ENCODE data around the gene PKD1. TPM values are rescaled to one million over a fixed set of nuclear protein-coding genes. Genes with fewer than 3 reads are reported as not detected.

The PKD1 gene
- total RNA-seq, 1 donor from 2014 or later = 85.8 TPM

GRCh38 chr16:2171601-2172178 is 36.0 kb upstream of the PKD1 start:
- no peak for DNase-seq (ENCODE audit: missing footprints)
- no peak for ATAC-seq
- intact Hi-C loops (cut with DNase I) = no loop called here

DNA sequence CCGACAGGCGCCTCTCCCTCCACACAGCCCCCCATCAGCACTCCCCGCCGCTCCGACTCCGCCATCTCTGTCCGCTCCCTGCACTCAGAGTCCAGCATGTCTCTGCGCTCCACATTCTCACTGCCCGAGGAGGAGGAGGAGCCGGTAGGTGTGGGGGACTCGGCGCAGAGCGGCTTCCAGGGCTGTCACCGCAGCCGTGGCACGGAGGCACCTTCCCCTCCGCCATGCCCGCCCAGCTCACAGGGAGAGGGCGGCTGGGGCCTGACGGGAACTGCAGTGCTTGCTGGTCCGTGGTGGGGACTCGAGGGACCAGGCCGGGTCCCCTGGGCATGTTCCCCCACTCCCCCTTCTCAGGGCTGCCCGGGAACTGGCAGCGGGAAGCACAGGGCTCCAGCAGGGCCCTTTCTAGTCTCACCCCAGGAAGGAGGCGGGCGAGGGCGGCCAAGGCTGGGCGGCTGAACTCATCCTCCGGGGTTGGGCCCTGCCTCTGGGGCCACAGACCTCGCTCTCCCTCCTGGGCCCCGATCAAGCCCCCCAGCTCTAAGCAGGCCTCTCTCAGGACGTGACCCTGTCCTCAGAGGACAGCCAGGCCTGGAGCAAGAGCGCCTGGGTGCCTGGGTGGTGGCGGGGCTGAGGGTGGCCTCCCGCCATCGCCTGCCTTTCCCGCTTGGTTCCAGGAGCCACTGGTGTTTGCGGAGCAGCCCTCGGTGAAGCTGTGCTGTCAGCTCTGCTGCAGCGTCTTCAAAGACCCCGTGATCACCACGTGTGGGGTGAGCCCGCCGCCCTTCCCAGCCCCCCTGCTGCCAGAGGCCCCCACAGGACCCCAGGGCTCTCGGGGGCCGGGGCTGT is 35.1 kb upstream of the PKD1 start:
- DNase-seq (ENCODE audit: missing footprints) (no peak), ATAC-seq (no peak)
- intact Hi-C loops (cut with DNase I) = no loop called here

DNA sequence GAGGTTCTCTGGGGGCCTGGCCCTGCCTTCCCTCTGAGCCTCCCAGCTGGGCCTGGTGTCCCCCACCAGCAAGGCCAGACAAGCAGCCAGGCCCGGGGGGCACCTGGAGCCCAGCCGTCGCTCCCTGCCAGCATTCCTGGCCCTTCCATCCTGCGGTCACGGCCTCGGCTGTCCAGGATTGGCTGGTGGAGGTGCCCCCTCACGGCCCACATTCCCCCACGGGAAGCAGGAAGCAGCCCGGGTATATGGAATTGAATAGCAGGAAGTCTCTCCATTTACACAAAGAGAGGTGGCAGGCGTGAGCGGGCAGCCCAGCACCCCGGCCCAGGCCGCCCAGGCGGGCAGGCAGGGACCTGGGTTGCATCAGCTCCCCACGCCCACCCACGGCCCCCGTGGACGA is 34.4 kb upstream of the PKD1 start:
- ATAC-seq = no peak
- intact Hi-C loops (cut with DNase I) = no loop called here
- DNase-seq (ENCODE audit: missing footprints) = no peak

DNA sequence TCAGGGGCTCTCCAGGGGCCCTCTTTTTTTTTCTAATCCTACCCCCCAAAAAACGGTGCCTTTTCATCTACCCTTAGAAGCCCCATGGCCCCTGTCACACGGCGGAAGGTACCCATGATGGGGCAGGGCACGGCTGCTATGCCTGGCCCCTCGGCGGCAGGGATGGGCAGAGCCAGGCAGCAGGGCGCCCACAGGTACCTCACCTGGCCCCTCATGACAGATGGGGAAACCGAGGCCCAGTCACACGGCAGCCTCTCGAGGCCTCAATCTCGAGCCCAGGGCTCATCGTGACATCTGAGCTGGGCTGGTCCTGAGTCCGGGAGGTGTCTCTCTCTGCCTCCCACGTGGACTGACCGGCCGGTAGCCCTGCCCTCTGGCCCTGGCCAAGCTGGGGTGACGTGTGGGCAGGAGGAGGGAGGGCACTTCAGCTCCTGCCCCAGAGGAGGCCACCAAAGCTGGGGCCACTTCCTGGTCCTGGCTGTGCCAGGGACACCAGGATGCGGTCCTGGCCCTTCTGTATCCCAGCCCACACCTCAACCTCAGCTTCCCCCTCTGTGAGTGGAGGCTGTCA is 31.5 kb upstream of the PKD1 start:
- intact Hi-C loops (cut with DNase I) = no loop called here
- no peak for ATAC-seq
- DNase-seq (ENCODE audit: missing footprints) = no peak

DNA sequence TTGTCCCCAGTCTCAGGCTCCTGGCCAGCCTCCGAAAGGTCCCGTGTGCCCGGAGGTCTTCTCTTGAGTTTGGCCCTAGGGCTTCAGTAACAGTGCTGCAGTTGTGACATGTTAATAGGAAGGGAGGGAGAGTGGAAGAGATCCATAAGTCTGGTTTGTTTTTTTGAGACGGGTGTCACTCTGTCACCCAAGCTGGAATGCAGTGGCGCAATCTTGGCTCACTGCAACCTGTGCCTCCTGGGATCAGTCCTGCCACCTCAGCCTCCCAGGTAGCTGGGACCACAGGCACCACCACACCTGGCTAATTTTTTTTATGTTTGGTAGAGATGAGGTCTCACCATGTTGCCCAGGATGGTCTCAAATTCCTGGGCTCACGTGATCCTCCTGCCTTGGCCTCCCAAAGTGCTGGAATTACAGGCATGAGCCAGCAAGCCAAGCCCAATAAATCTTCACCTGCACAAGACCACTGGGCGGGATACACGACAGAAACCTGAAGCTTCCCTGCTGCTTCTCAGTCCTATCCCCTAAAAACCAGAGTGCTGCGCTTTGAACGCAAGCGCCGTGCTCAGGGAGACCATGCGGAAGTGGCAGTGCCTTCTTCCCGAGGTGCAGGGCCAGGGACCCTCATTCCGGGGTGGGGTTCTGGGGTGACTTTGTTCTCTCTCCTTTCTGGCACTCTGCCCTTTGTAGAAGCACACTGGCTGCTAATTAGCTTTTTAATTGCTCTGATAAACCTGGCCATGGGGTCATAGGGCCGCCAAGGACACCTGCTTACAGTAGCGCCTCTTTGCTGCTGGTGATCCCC is 30.8 kb upstream of the PKD1 start:
- ATAC-seq (no peak), DNase-seq (ENCODE audit: missing footprints) (no peak)
- intact Hi-C loops (cut with DNase I) = no loop called here

- intact Hi-C loops (cut with DNase I) = no loop called here
- DNase-seq (ENCODE audit: missing footprints) (no peak), ATAC-seq (no peak)
These were observed 30.2 kb upstream of the PKD1 start for GRCh38 chr16:2165861-2166260.

GRCh38 chr16:2163211-2163881 is 27.6 kb upstream of the PKD1 start:
- no peak for DNase-seq (ENCODE audit: missing footprints)
- intact Hi-C loops (cut with DNase I) = no loop called here

GRCh38 chr16:2162676-2163118 is 27.0 kb upstream of the PKD1 start:
- DNase-seq (ENCODE audit: missing footprints) = no peak
- no peak for ATAC-seq
- intact Hi-C loops (cut with DNase I) = no loop called here

More at GRCh38 chr16:2163211-2163881, 27.6 kb upstream of the PKD1 start:
- no peak for ATAC-seq

DNA sequence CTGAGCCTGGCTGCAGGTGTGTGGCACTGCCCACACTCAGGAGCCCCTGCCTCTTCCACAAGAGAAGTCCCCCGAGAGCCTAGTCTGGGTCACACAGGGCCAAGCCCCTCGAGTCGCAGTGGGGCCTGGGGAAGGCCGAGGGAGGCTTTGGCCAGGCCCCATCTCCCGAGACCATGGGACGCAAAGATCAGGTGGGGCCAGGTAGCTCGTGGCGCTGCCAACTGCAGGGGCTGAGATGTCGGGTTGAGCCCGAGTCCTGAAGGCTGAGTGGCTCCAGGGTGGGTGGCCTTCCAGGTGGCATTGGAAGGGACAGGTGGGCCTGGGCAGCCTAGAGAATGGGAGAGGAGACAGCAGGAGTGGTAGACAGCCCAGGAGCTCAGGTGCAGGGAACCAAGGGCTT is 26.2 kb upstream of the PKD1 start:
- intact Hi-C loops (cut with DNase I) = no loop called here
- no peak for DNase-seq (ENCODE audit: missing footprints)
- ATAC-seq = no peak

DNA sequence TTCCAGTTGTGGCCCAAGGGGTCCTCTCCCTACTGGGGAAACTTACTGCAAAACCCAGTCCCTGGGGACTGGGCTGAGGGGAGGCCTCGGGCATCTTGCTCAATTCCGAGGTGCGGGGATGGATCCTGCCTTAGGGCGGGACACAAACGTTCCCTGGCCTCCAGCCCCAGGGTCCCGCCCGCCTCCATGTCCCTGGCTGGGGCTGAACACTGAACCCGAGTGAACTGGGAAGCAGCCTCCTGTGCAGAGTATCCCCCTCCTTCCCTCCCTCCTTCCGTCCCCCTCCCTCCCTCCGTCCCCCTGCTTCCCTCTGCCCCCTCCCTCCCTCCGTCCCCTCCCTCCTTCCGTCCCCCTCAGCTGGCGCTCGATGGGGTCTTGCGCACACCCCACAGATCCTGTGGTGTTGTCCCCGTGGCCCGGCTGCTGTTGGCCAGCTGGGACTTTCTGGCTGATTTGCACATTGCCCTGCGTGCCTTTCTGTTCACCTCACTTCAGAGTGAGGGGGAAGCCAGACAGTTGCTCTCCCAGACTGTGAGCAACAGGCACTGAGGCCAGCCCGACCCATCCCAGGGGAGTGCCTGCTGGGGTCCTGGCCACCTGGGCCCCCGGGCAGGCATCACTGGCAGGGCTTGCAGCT is 25.3 kb upstream of the PKD1 start:
- intact Hi-C loops (cut with DNase I) = no loop called here
- ATAC-seq (peak; percentile 77), DNase-seq (ENCODE audit: missing footprints) (no peak)

- DNase-seq (ENCODE audit: missing footprints) (no peak), ATAC-seq (no peak)
- intact Hi-C loops (cut with DNase I) = loop anchor here (5.0 kb wide), 2 partner anchors 48 to 93 kb away; partner anchors contain the start of genes ECI1 and MLST8
These were observed 23.6 kb upstream of the PKD1 start for GRCh38 chr16:2159175-2159838.

GRCh38 chr16:2158262-2158638 is 22.6 kb upstream of the PKD1 start:
- no peak for DNase-seq (ENCODE audit: missing footprints)
- intact Hi-C loops (cut with DNase I) = loop anchor here (5.0 kb wide), 2 partner anchors 49 to 94 kb away; partner anchors contain the start of genes ECI1 and MLST8

DNA sequence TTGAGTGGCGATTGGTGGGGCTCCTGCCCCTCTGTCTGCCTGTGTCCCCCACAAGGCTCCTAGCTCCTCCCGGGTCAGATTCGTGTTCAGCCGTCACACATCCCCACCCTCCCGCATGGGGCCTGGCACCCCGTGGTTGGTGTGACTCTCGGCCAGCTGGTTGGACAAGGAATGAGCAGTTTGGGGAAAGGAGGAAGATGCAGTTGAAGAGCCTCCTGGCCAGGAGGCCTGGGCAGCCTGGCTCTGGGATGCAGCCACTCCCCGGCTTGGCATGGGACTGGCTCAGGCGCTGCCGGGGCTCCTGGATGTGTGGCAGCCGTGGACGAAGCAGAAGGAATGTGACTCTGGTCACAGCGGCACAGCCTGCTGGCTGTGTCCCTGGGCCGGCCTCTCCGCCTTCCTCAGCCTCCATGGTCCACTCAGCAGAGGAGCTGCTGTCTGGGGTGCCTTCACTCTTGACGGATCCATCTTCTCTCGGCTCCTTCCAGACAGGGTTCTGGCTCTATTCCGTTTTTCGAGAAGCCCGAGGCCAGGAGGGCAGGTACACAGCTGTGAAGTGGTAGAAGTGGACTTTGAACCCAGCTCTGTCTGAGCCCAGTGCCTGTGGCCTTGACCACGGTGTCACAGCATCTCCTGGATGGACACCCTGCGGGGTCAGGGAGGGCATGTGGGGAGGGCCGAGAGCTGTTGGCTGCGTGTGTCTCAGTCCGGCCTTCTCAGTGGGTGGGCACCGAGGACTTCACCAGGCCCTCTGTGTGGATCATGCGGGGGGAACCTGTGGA is 22.0 kb upstream of the PKD1 start:
- intact Hi-C loops (cut with DNase I) = loop anchor here (5.0 kb wide), 2 partner anchors 50 to 95 kb away; partner anchors contain the start of genes ECI1 and MLST8
- ATAC-seq = no peak
- DNase-seq (ENCODE audit: missing footprints) = no peak

More at GRCh38 chr16:2158262-2158638, 22.6 kb upstream of the PKD1 start:
- no peak for ATAC-seq

GRCh38 chr16:2156849-2157224 is 21.1 kb upstream of the PKD1 start:
- DNase-seq (ENCODE audit: missing footprints) (no peak), ATAC-seq (no peak)
- intact Hi-C loops (cut with DNase I) = loop anchor here (5.0 kb wide), 2 partner anchors 50 to 95 kb away; partner anchors contain the start of genes ECI1 and MLST8

- intact Hi-C loops (cut with DNase I) = loop anchor here (5.0 kb wide), 2 partner anchors 51 to 96 kb away; partner anchors contain the start of genes ECI1 and MLST8
- ATAC-seq (no peak), DNase-seq (ENCODE audit: missing footprints) (no peak)
These were observed 20.5 kb upstream of the PKD1 start for GRCh38 chr16:2155977-2156848.
